Esophagus muscularis mucosa (tissue), 4 donors: ENCODE measurements around the gene DPRX.

ENCODE experiments used
- EP300 ChIP-seq: sonication (generic); formaldehyde crosslinking; IDR thresholded peaks from one replicate; pipeline ENCODE4 v1.6.1; 2017; ENCODE audit warnings: antibody characterized with exemption
- POLR2A ChIP-seq: fragments of 450-650 bp; IDR thresholded peaks from one replicate; pipeline ENCODE4 v1.6.1; 2017; ENCODE audit warnings: antibody characterized with exemption, moderate library complexity, mild to moderate bottlenecking, low read depth
- POLR2AphosphoS5 ChIP-seq, 2 donors: sonication (generic); formaldehyde crosslinking; IDR thresholded peaks; one replicate each; pipeline ENCODE4 v1.6.1; 2017; ENCODE audit warnings: antibody characterized with exemption in 2 of 2
- TF ChIP-seq, protein P1 (sequence below), 3 experiments: fragments of 200-600 bp in 2 of 3; fragments of 450-650 bp in 1 of 3; sonication (generic) in 2 of 3; IDR thresholded peaks; one replicate each; pipeline ENCODE4 v1.5.1; 2017 to 2019; ENCODE audit warnings: antibody characterized with exemption in 3 of 3, mild to moderate bottlenecking in 2 of 3, moderate library complexity in 1 of 3

- TF ChIP-seq EP300 (no peak), POLR2AphosphoS5 (IDR thresholded peaks at IDR 0.05) (no peak), POLR2A (no peak)
- TF ChIP-seq, protein P1, sequence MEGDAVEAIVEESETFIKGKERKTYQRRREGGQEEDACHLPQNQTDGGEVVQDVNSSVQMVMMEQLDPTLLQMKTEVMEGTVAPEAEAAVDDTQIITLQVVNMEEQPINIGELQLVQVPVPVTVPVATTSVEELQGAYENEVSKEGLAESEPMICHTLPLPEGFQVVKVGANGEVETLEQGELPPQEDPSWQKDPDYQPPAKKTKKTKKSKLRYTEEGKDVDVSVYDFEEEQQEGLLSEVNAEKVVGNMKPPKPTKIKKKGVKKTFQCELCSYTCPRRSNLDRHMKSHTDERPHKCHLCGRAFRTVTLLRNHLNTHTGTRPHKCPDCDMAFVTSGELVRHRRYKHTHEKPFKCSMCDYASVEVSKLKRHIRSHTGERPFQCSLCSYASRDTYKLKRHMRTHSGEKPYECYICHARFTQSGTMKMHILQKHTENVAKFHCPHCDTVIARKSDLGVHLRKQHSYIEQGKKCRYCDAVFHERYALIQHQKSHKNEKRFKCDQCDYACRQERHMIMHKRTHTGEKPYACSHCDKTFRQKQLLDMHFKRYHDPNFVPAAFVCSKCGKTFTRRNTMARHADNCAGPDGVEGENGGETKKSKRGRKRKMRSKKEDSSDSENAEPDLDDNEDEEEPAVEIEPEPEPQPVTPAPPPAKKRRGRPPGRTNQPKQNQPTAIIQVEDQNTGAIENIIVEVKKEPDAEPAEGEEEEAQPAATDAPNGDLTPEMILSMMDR (IDR thresholded peaks at IDR 0.05): no peak
These were observed 20.7 kb downstream of the DPRX start for GRCh38 chr19:53652476-53652875.
